HUES6 (cell line): Measurements from ENCODE around the gene PPP2R5D.
"Not testable (repeated sequence)": the region's sequence is repeated elsewhere in the genome, so short reads cannot be mapped to it uniquely, and the experiment has no call there.

Experiments used
- H3K27ac ChIP-seq: 2 replicates; pipeline ENCODE4 v1.7.0; 2013; ENCODE audit warnings: low read depth, mild to moderate bottlenecking, low read length, inconsistent platforms
- H3K27me3 ChIP-seq: 2 replicates; pipeline ENCODE4 v1.6.1; 2013; ENCODE audit warnings: low read length; ENCODE audit not compliant: control insufficient read depth, insufficient read depth
- H3K36me3 ChIP-seq: 2 replicates; pipeline ENCODE4 v1.6.1; 2013; ENCODE audit warnings: low read length; ENCODE audit not compliant: control insufficient read depth, insufficient read depth
- H3K4me1 ChIP-seq: 2 replicates; pipeline ENCODE4 v1.6.1; 2013; ENCODE audit warnings: low read length; ENCODE audit not compliant: control insufficient read depth, insufficient read depth
- H3K4me3 ChIP-seq: 2 replicates; pipeline ENCODE4 v1.5.1; 2013; ENCODE audit warnings: low read depth, low read length
- H3K9ac ChIP-seq: one replicate; pipeline ENCODE4 v1.6.1; 2013; ENCODE audit warnings: mild to moderate bottlenecking, low read length
- H3K9me3 ChIP-seq: 2 replicates; pipeline ENCODE4 v1.6.1; 2013; ENCODE audit warnings: low read depth, low read length; ENCODE audit not compliant: control insufficient read depth, insufficient read depth

Gene PPP2R5D

DNA sequence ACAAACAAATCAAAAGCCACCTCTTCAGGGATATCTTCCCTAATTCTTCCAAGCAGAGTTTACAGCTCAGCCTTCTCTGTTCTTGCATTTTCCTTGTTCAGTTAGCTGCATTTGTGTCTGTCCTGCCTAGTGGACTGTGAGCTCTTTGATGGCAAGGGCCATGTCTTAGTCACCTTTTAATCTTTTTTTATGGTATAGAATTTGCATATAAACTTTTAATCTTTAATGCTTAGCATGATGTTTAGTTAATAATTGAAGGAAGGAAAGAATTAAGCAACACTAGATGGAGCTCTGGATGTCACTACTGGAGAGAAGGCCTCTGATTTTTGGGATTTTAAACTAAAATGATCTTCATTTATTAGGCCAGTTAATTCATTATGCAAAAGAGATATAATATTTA lies 12.1 kb downstream of the PPP2R5D start:
- H3K4me3 ChIP-seq, result no peak overlapping the region
- no peaks in the 10 kb centered on the region for H3K9me3 ChIP-seq
- no peak overlapping the region for H3K9ac ChIP-seq
- H3K36me3 ChIP-seq, result peaks cover 4% of the 10 kb centered on the region; the same call in 1 of the 2 replicates
- H3K4me1 ChIP-seq, result no peaks in the 10 kb centered on the region
- no peak overlapping the region for H3K27ac ChIP-seq
- no peaks in the 10 kb centered on the region for H3K27me3 ChIP-seq

DNA sequence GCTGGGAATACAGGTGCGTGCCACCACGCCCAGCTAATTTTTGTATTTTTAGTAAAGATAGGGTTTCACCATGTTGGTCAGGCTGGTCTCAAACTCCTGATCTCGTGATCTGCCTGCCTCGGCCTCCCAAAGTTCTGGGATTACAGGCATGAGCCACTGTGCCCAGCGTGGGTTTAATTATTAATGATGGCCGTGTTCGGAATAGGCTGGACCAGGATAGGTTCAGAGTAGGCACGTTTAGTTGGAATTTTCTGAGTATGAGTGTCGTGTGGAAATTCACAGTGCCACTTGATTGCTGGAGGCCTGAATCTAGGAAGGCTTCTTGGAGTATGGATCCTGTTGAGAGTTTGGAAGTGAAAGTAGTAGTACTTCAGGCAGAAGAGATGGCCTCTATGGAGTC lies 13.8 kb downstream of the PPP2R5D start:
- not testable (repeated sequence) for H3K9ac ChIP-seq, H3K9me3 ChIP-seq, H3K27ac ChIP-seq, H3K4me3 ChIP-seq, H3K4me1 ChIP-seq, H3K27me3 ChIP-seq, H3K36me3 ChIP-seq

DNA sequence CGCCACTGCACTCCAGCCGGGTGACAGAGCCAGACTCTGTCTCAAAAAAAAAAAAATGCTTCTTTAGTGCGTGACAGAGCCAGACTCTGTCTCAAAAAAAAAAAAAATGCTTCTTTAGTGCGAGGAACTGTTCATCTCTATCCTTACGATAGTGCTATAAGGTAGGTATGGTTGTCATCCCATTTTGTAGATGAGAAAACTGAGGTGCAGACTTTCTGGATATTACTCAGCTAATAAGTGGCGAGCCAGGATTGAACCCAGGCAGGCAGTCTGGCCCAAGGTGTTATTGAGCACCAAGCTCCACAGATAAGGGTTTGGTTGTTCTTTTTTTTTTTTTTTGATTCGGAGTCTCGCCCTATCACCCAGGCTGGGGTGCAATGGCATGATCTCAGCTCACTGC lies 17.5 kb downstream of the PPP2R5D start:
- Histone ChIP-seq H3K9ac (no peak overlapping the region), H3K9me3 (no peaks in the 10 kb centered on the region), H3K36me3 (peaks cover 8% of the 10 kb centered on the region), H3K4me1 (no peaks in the 10 kb centered on the region), H3K4me3 (no peak overlapping the region), H3K27me3 (no peaks in the 10 kb centered on the region), H3K27ac (no peak overlapping the region)

DNA sequence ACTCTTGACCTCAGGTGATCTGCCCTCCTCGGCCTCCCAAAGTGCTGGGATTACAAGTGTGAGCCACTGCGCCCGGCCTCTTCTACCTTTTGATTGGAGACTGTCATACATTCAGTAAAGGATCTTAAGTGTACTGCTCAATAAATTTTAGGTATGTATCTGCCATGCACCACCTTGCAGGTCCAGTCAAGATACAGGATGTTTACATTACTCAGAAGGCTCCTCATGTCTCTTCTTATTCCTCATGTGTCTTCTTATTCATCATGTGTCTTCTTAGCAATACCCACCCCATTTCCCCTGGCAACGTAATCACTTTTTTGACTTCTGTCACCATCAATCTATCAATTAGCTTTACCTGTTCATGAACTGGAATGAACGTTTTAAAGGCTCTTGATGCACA lies 21.5 kb downstream of the PPP2R5D start:
- Histone ChIP-seq H3K4me3 (no peak overlapping the region), H3K36me3 (peaks cover 48% of the 10 kb centered on the region), H3K9me3 (no peaks in the 10 kb centered on the region), H3K4me1 (no peaks in the 10 kb centered on the region), H3K27me3 (no peaks in the 10 kb centered on the region), H3K27ac (no peak overlapping the region), H3K9ac (no peak overlapping the region)

DNA sequence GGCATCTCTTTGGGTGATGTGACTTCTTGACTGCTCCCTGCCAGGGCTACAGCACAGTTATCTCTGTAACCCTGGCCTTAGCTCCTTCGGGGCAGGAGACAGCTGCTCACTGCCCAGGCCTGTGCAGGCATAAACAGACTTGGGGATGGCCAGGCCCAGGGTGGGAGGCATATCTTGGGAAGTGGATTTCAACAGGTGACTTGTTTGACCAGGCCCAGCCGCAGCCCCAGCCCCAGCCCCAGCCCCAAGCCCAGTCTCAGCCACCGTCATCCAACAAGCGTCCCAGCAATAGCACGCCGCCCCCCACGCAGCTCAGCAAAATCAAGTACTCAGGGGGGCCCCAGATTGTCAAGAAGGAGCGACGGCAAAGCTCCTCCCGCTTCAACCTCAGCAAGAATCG lies 21.9 kb downstream of the PPP2R5D start:
- Histone ChIP-seq H3K4me1 (no peaks in the 10 kb centered on the region), H3K27me3 (no peaks in the 10 kb centered on the region), H3K9me3 (no peaks in the 10 kb centered on the region), H3K36me3 (peaks cover 53% of the 10 kb centered on the region), H3K9ac (no peak overlapping the region), H3K27ac (no peak overlapping the region), H3K4me3 (no peak overlapping the region)

DNA sequence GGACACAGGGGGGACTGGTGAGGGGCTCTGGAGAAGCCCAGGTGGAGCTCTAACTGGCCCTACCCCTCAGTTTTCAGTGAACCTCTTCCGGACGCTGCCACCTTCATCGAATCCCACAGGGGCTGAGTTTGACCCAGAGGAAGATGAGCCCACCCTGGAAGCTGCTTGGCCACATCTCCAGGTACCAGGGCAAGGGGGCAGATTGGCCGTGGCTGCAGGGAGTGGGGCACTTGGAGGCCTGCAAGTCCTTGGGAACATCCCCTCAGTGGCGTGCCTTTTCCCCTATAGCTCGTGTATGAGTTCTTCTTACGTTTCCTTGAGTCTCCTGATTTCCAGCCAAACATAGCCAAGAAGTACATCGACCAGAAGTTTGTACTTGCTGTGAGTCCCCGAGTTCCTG lies 22.8 kb downstream of the PPP2R5D start:
- H3K4me3 ChIP-seq, result no peak overlapping the region
- no peaks in the 10 kb centered on the region for H3K9me3 ChIP-seq
- H3K36me3 ChIP-seq, result peaks cover 61% of the 10 kb centered on the region
- H3K27ac ChIP-seq, result no peak overlapping the region
- H3K9ac ChIP-seq, result no peak overlapping the region
- H3K27me3 ChIP-seq, result no peaks in the 10 kb centered on the region
- no peaks in the 10 kb centered on the region for H3K4me1 ChIP-seq

DNA sequence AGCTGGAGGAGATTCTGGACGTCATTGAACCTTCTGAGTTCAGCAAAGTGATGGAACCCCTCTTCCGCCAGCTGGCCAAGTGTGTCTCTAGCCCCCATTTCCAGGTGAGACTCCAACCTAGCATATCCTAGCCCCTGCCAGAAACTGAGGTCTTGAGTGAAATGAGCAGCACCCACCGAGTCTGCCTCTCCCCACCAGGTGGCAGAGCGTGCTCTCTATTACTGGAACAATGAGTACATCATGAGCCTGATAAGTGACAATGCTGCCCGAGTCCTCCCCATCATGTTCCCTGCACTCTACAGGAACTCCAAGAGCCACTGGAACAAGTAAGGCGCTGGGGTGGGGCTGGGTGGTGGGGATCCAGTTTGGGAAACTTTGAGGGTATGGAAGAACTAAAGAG lies 24.8 kb downstream of the PPP2R5D start:
- Histone ChIP-seq H3K4me3 (no peak overlapping the region), H3K9ac (no peak overlapping the region), H3K27ac (no peak overlapping the region), H3K9me3 (no peaks in the 10 kb centered on the region), H3K4me1 (peaks cover 8% of the 10 kb centered on the region), H3K36me3 (peaks cover 67% of the 10 kb centered on the region), H3K27me3 (no peaks in the 10 kb centered on the region)

DNA sequence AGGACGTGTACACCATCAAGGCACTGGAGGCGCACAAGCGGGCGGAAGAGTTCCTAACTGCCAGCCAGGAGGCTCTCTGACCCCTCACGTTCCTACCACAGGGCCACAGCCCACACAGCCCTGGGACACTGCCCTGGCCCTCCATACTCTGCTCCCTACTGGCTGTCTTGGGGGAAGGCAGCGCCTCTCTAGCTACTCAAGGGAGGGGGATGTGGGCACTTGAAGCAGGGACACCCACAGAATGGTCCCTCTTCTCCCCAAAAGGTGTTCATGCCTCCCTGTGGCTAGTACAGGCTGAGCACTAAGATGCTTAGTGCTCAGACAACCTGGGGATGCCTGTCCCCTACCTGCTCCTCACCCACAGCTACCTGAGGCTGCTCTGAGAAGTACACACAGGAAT lies 26.8 kb downstream of the PPP2R5D start:
- H3K36me3 ChIP-seq, result peaks cover 63% of the 10 kb centered on the region
- no peak overlapping the region for H3K27ac ChIP-seq
- peaks cover 8% of the 10 kb centered on the region for H3K4me1 ChIP-seq

DNA sequence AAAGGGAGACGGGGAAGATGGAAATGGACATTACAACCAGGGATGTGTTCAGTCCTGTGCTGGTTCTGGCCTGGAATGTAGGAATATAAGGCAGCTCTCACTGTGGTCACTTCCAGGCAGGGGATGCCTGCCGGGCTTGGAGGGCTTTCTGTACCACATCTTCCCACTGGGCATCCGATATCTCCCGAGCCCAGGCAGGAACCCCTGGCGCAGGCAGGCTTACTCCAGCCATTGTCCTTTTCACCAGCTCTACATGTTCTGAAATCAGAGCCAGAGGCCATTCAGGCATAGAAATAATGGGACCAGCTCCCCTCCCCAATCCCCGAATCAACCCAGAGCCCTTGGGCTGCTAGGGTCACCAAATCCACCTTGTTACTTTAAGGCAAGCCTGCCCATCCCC lies 28.0 kb downstream of the PPP2R5D start:
- H3K27ac ChIP-seq, result no peak overlapping the region
- H3K27me3 ChIP-seq, result no peaks in the 10 kb centered on the region
- peak overlapping the region; percentile 62 for H3K4me3 ChIP-seq
- peaks cover 8% of the 10 kb centered on the region for H3K4me1 ChIP-seq
- H3K9ac ChIP-seq, result peak overlapping the region; percentile 12
- H3K36me3 ChIP-seq, result peaks cover 58% of the 10 kb centered on the region
- H3K9me3 ChIP-seq, result no peaks in the 10 kb centered on the region

More for the DNA sequence above, 26.8 kb downstream of the PPP2R5D start:
- no peaks in the 10 kb centered on the region for H3K27me3 ChIP-seq
- H3K4me3 ChIP-seq, result no peak overlapping the region
- no peak overlapping the region for H3K9ac ChIP-seq
- H3K9me3 ChIP-seq, result no peaks in the 10 kb centered on the region

DNA sequence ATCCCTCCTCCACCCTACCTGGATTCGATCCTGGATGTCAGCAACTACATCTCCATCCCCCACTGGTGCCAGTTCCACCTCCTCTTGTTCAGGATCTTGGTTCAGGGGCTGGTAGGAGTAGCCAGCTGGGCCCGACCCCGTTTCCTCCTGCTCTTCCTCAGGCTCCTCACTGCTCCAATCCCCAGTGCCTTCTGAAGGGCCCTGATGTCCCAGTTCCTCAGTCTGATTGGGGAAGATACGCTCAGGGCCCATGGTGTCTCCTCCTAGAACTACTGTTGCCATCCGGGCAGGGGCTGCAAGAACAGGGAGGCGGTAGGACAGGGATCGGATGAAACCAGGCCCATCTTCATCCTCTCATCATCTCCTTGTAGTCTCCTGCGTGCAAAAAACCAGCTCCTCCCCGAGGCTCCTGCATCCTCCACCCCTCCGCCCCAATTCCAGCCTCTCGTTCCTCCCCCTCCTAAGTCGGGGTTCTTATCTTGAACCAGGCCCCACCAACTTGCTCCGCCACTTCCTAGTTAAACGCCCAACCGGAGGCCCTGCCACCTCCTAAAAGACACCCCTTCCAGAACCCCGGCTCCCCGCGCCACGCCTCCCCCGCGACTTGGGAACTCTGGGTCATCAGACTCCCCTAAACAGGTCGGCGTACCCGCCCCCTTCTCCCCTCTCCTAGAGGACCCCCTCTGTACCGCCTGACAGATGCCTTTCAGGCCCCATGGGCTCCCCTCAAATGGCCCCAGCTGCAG lies 28.9 kb downstream of the PPP2R5D start:
- Histone ChIP-seq H3K27ac (no peak overlapping the region), H3K4me1 (peaks cover 8% of the 10 kb centered on the region)

DNA sequence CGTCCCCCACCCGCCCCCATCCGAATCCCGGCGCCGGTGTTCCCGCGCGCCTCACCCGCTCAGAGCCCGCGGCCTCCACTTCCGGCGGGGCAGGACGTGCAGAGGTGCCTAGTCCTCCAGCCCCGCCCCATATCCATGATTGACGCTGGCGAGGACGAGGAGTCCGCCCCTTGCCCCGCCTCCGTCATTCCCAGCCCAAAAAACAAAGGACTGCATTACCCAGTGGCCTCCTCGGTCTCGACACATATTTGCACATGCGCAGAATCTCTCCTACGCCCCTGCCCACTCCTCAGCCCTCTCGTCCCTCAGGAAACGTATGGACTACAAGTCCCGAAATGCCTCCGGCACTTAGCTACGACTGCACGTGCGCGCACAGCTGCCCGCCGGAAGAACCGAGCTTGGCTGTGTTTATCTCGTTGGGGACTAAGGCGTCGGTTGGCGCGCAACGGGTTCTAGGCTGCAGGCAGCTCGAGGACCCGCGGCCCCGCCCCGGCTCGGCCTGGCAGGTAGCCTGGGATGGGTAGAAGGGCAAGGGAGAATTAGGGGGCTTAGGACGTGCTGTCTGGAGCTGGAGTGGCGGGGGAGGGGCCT lies 29.6 kb downstream of the PPP2R5D start, which contains the start of the genes KLHDC3 and MEA1:
Gene KLHDC3, plus strand, starts transcription at position 407 of the 591 bp plus-strand sequence. CDS start 2,944 bp downstream, outside the sequence.
Gene MEA1, minus strand, starts transcription at position 104 of the 591 bp plus-strand sequence. CDS start 133 bp downstream, outside the sequence.
- peak within 1 kb of the TSS; percentile 93 for H3K4me3 ChIP-seq
- peaks cover 52% of the 10 kb centered on the region for H3K36me3 ChIP-seq
- no peaks in the 10 kb centered on the region for H3K27me3 ChIP-seq
- peaks cover 8% of the 10 kb centered on the region for H3K4me1 ChIP-seq
- H3K9ac ChIP-seq, result peak within 1 kb of the TSS; percentile 84
- H3K27ac ChIP-seq, result no peak within 1 kb of the TSS; the same call in 1 of the 2 replicates
- no peaks in the 10 kb centered on the region for H3K9me3 ChIP-seq

More for the DNA sequence above, 28.9 kb downstream of the PPP2R5D start:
- H3K9me3 ChIP-seq, result no peaks in the 10 kb centered on the region
- no peaks in the 10 kb centered on the region for H3K27me3 ChIP-seq
- H3K9ac ChIP-seq, result peak overlapping the region; percentile 41
- H3K36me3 ChIP-seq, result peaks cover 54% of the 10 kb centered on the region
- H3K4me3 ChIP-seq, result peak overlapping the region; percentile 62
